ENCODE data around the gene HBD.

Gene HBD

GRCh38 chr11:5223146-5223545, 11.1 kb downstream of the HBD start:
- ChIA-PET POLR2A (no interaction called here), CTCF (no interaction called here)
- WGBS (ENCODE audit: insufficient coverage): 100% methylated on average over 4 of the region's 6 CpGs
- H3K36me3 ChIP-seq (ENCODE audit: control insufficient read depth in 4 of 4, insufficient read depth in 4 of 4, low read length in 3 of 4): no peaks in the 10 kb centered on the region
- DNase-seq: no peak
- no peak overlapping the region for H3K4me3 ChIP-seq (ENCODE audit: control insufficient read depth in 1 of 7, extremely low read depth in 1 of 7, insufficient read depth in 4 of 7, low read depth in 2 of 7, low read length in 6 of 7)
- H3K9me3 ChIP-seq (ENCODE audit: control extremely low read depth in 1 of 5, control insufficient read depth in 4 of 5, insufficient read depth in 2 of 5, low read depth in 1 of 5, low read length in 4 of 5): peaks cover 0 to 4% (median 0%) of the 10 kb centered on the region in 5 experiments
- H3K27ac ChIP-seq (ENCODE audit: insufficient read depth in 1 of 2, low read depth in 1 of 2, low read length in 2 of 2, poor library complexity in 1 of 2, severe bottlenecking in 2 of 2): no peak overlapping the region
- peaks cover 0 to 11% (median 7%) of the 10 kb centered on the region in 4 experiments for H3K4me1 ChIP-seq (ENCODE audit: control extremely low read depth in 1 of 4, control insufficient read depth in 4 of 4, insufficient read depth in 4 of 4, low read length in 3 of 4)
- peaks cover 0 to 13% (median 0%) of the 10 kb centered on the region in 5 experiments for H3K27me3 ChIP-seq (replicated peaks in 2 of 5; ENCODE audit: control insufficient read depth in 4 of 5, insufficient read depth in 5 of 5, low read length in 4 of 5)

DNA sequence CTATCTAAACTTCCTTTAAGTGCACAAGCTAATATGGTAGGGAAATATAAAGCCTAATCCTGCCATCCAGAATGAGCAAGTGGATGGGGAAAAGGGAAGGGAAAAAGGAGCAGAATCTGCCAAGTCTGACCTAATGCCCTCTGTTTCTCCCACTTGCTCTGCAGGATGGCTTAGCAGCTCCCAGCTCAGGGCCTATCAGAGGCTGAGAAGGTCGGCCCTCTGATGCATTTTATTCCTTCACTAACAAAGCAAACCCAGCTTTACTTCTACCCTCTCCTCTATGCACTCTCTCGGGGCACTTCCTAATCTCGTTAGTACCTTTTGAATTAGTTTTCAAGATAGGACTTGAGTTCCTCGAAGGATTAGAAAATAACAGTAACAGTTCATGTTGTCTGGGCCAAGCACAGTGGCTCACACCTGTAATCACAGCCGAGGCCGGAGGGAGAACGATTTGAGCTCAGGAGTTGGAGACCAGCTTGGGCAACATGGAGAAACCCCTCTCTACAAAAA, 23.9 kb downstream of the HBD start:
- Histone ChIP-seq H3K9me3 (ENCODE audit: control extremely low read depth in 1 of 5, control insufficient read depth in 4 of 5, insufficient read depth in 2 of 5, low read depth in 1 of 5, low read length in 4 of 5) (no peaks in the 10 kb centered on the region), H3K27ac (ENCODE audit: insufficient read depth in 1 of 2, low read depth in 1 of 2, low read length in 2 of 2, poor library complexity in 1 of 2, severe bottlenecking in 2 of 2) (no peak overlapping the region), H3K4me3 (ENCODE audit: control insufficient read depth in 1 of 7, extremely low read depth in 1 of 7, insufficient read depth in 4 of 7, low read depth in 2 of 7, low read length in 6 of 7) (no peak overlapping the region), H3K36me3 (ENCODE audit: control insufficient read depth in 4 of 4, insufficient read depth in 4 of 4, low read length in 3 of 4) (no peaks in the 10 kb centered on the region), H3K27me3 (replicated peaks in 2 of 5; ENCODE audit: control insufficient read depth in 4 of 5, insufficient read depth in 5 of 5, low read length in 4 of 5) (no peaks in the 10 kb centered on the region), H3K4me1 (ENCODE audit: control extremely low read depth in 1 of 4, control insufficient read depth in 4 of 4, insufficient read depth in 4 of 4, low read length in 3 of 4) (no peaks in the 10 kb centered on the region)
- no peak for DNase-seq
- WGBS (ENCODE audit: insufficient coverage): 60% methylated on average over 3 of the region's 7 CpGs
- ChIA-PET POLR2A (no interaction called here), CTCF (interaction anchor here (0.7 to 1.3 kb wide), 6 partner anchors 10 to 172 kb away, joined by 3 to 4 read pairs (median 3); no protein-coding TSS in a partner anchor)

DNA sequence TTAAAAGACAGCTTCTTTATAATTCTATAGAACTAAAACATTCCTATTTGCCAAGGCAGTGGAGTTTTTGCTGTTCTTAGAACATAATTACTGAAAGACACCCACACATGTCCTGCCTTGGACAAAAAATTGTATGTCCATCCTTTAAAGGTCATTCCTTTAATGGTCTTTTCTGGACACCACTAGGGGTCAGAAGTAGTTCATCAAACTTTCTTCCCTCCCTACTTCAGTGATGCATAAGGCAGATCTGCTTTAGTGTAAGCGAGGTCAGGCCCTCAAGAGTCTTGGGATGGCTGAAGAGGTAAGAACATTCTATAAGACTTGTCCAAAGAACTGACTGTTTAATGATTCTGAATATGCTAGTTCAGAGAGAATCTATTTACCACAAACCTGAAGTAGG, 29.5 kb downstream of the HBD start:
- WGBS (ENCODE audit: insufficient coverage): no CpG with 5 or more reads among the region's 1 CpG
- ChIA-PET CTCF (interaction anchor here (1.3 to 8.5 kb wide), 4 partner anchors 9 to 568 kb away, joined by 3 to 67 read pairs (median 4); partner anchors contain the start of gene OR51D1), POLR2A (no interaction called here)
- Histone ChIP-seq H3K36me3 (ENCODE audit: control insufficient read depth in 4 of 4, insufficient read depth in 4 of 4, low read length in 3 of 4) (no peaks in the 10 kb centered on the region), H3K9me3 (ENCODE audit: control extremely low read depth in 1 of 5, control insufficient read depth in 4 of 5, insufficient read depth in 2 of 5, low read depth in 1 of 5, low read length in 4 of 5) (no peaks in the 10 kb centered on the region), H3K27me3 (replicated peaks in 2 of 5; ENCODE audit: control insufficient read depth in 4 of 5, insufficient read depth in 5 of 5, low read length in 4 of 5) (no peaks in the 10 kb centered on the region), H3K27ac (ENCODE audit: insufficient read depth in 1 of 2, low read depth in 1 of 2, low read length in 2 of 2, poor library complexity in 1 of 2, severe bottlenecking in 2 of 2) (no peak overlapping the region), H3K4me3 (ENCODE audit: control insufficient read depth in 1 of 7, extremely low read depth in 1 of 7, insufficient read depth in 4 of 7, low read depth in 2 of 7, low read length in 6 of 7) (no peak overlapping the region), H3K4me1 (ENCODE audit: control extremely low read depth in 1 of 4, control insufficient read depth in 4 of 4, insufficient read depth in 4 of 4, low read length in 3 of 4) (no peaks in the 10 kb centered on the region)
- DNase-seq: peak; percentile 57 to 61 (median 57)

DNA sequence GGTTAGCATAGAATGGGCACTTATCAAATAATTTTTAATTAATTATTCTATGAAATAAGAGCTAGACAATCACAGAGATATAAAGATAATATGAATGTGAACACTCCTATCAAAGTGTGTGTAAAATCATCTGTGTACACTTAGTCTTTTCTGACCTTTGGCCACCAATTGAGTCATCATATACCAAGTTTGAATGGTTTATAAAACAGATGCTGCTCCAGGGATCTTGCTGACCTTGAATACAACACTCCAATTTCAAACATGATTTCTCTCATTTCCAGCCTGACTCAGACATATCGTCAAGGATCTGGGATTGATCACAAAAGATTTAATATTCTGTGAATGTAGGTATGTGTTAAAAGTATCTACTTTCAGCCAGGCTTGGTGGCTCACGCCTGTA, 30.9 kb downstream of the HBD start:
- Histone ChIP-seq H3K4me1 (ENCODE audit: control extremely low read depth in 1 of 4, control insufficient read depth in 4 of 4, insufficient read depth in 4 of 4, low read length in 3 of 4) (no peaks in the 10 kb centered on the region), H3K9me3 (ENCODE audit: control extremely low read depth in 1 of 5, control insufficient read depth in 4 of 5, insufficient read depth in 2 of 5, low read depth in 1 of 5, low read length in 4 of 5) (no peaks in the 10 kb centered on the region), H3K27ac (ENCODE audit: insufficient read depth in 1 of 2, low read depth in 1 of 2, low read length in 2 of 2, poor library complexity in 1 of 2, severe bottlenecking in 2 of 2) (no peak overlapping the region), H3K36me3 (ENCODE audit: control insufficient read depth in 4 of 4, insufficient read depth in 4 of 4, low read length in 3 of 4) (no peaks in the 10 kb centered on the region), H3K27me3 (replicated peaks in 2 of 5; ENCODE audit: control insufficient read depth in 4 of 5, insufficient read depth in 5 of 5, low read length in 4 of 5) (no peaks in the 10 kb centered on the region), H3K4me3 (ENCODE audit: control insufficient read depth in 1 of 7, extremely low read depth in 1 of 7, insufficient read depth in 4 of 7, low read depth in 2 of 7, low read length in 6 of 7) (no peak overlapping the region)
- POLR2A ChIA-PET: no interaction called here
- WGBS (ENCODE audit: insufficient coverage): 100% methylated on average over 1 of the region's 2 CpGs
- CTCF ChIA-PET: interaction anchor here (0.8 to 8.5 kb wide), 8 partner anchors 8 to 606 kb away, joined by 3 to 67 read pairs (median 4); partner anchors contain the start of genes OR51D1, OR51M1 and OR52N2
- no peak for DNase-seq

- Histone ChIP-seq H3K4me3 (ENCODE audit: control insufficient read depth in 1 of 7, extremely low read depth in 1 of 7, insufficient read depth in 4 of 7, low read depth in 2 of 7, low read length in 6 of 7) (no peak within 1 kb of the TSS), H3K9me3 (ENCODE audit: control extremely low read depth in 1 of 5, control insufficient read depth in 4 of 5, insufficient read depth in 2 of 5, low read depth in 1 of 5, low read length in 4 of 5) (no peaks in the 10 kb centered on the region), H3K4me1 (ENCODE audit: control extremely low read depth in 1 of 4, control insufficient read depth in 4 of 4, insufficient read depth in 4 of 4, low read length in 3 of 4) (no peaks in the 10 kb centered on the region), H3K27ac (ENCODE audit: insufficient read depth in 1 of 2, low read depth in 1 of 2, low read length in 2 of 2, poor library complexity in 1 of 2, severe bottlenecking in 2 of 2) (no peak within 1 kb of the TSS), H3K27me3 (replicated peaks in 2 of 5; ENCODE audit: control insufficient read depth in 4 of 5, insufficient read depth in 5 of 5, low read length in 4 of 5) (no peaks in the 10 kb centered on the region), H3K36me3 (ENCODE audit: control insufficient read depth in 4 of 4, insufficient read depth in 4 of 4, low read length in 3 of 4) (no peaks in the 10 kb centered on the region)
- POLR2A ChIA-PET: no interaction called here
- CTCF ChIA-PET: no interaction called here
- WGBS (ENCODE audit: insufficient coverage): no CpG with 5 or more reads among the region's 1 CpG
- DNase-seq: no peak
Measured at GRCh38 chr11:5200582-5200981, 33.7 kb downstream of the HBD start, which contains the start of gene OR51V1. Gene OR51V1 (minus strand): TSS chr11:5200682. CDS start chr11:5200682, 0 bp downstream.

DNA sequence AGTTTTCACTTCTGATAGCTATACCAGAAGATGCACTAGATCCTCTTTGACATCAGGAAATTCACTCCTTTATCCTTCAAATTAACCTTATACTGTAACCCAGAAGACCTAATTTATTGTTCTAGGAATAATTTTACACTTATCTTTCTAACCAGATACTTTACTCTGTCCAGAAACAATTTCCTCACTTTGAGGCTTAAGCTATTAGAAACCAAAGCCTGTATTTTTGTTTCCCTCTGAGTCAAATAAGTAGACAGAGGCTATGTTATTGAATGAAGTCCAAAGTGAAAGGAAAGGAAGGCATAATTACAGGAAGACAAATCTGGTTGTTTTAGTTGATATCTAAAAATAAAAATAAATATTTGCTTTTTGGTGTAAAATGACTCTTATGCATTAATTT, 36.0 kb downstream of the HBD start:
- no peaks in the 10 kb centered on the region for H3K4me1 ChIP-seq (ENCODE audit: control extremely low read depth in 1 of 4, control insufficient read depth in 4 of 4, insufficient read depth in 4 of 4, low read length in 3 of 4)
- ChIA-PET CTCF (no interaction called here), POLR2A (no interaction called here)
- H3K36me3 ChIP-seq (ENCODE audit: control insufficient read depth in 4 of 4, insufficient read depth in 4 of 4, low read length in 3 of 4): no peaks in the 10 kb centered on the region
- no peak overlapping the region for H3K27ac ChIP-seq (ENCODE audit: insufficient read depth in 1 of 2, low read depth in 1 of 2, low read length in 2 of 2, poor library complexity in 1 of 2, severe bottlenecking in 2 of 2)
- peaks cover 0 to 2% (median 0%) of the 10 kb centered on the region in 5 experiments for H3K9me3 ChIP-seq (ENCODE audit: control extremely low read depth in 1 of 5, control insufficient read depth in 4 of 5, insufficient read depth in 2 of 5, low read depth in 1 of 5, low read length in 4 of 5)
- no peaks in the 10 kb centered on the region for H3K27me3 ChIP-seq (replicated peaks in 2 of 5; ENCODE audit: control insufficient read depth in 4 of 5, insufficient read depth in 5 of 5, low read length in 4 of 5)
- no peak overlapping the region for H3K4me3 ChIP-seq (ENCODE audit: control insufficient read depth in 1 of 7, extremely low read depth in 1 of 7, insufficient read depth in 4 of 7, low read depth in 2 of 7, low read length in 6 of 7)
- no peak for DNase-seq

GRCh38 chr11:5197536-5197935, 36.7 kb downstream of the HBD start:
- CTCF ChIA-PET: no interaction called here
- Histone ChIP-seq H3K27ac (ENCODE audit: insufficient read depth in 1 of 2, low read depth in 1 of 2, low read length in 2 of 2, poor library complexity in 1 of 2, severe bottlenecking in 2 of 2) (no peak overlapping the region), H3K9me3 (ENCODE audit: control extremely low read depth in 1 of 5, control insufficient read depth in 4 of 5, insufficient read depth in 2 of 5, low read depth in 1 of 5, low read length in 4 of 5) (peaks cover 0 to 3% (median 0%) of the 10 kb centered on the region in 5 experiments), H3K27me3 (replicated peaks in 2 of 5; ENCODE audit: control insufficient read depth in 4 of 5, insufficient read depth in 5 of 5, low read length in 4 of 5) (no peaks in the 10 kb centered on the region), H3K4me1 (ENCODE audit: control extremely low read depth in 1 of 4, control insufficient read depth in 4 of 4, insufficient read depth in 4 of 4, low read length in 3 of 4) (no peaks in the 10 kb centered on the region), H3K4me3 (ENCODE audit: control insufficient read depth in 1 of 7, extremely low read depth in 1 of 7, insufficient read depth in 4 of 7, low read depth in 2 of 7, low read length in 6 of 7) (no peak overlapping the region), H3K36me3 (ENCODE audit: control insufficient read depth in 4 of 4, insufficient read depth in 4 of 4, low read length in 3 of 4) (no peaks in the 10 kb centered on the region)
- POLR2A ChIA-PET: no interaction called here
- 71% methylated on average over 3 of the region's 3 CpGs for WGBS (ENCODE audit: insufficient coverage)
- DNase-seq: no peak

Data from common myeloid progenitor, CD34-positive (primary cell).